Left lobe of liver (tissue), 2 donors: ENCODE data around the gene CFAP92. TPM values are rescaled to one million over a fixed set of nuclear protein-coding genes. Genes with fewer than 3 reads are reported as not detected.
A peak's percentile ranks its signal among the peaks of the same experiment; 100 is the strongest.
"Not testable (repeated sequence)": the region's sequence is repeated elsewhere in the genome, so short reads cannot be mapped to it uniquely, and the experiment has no call there.

Source experiments
- ATAC-seq: fragments of 200-7000 bp; cut with Tn5 transposase; one replicate; pipeline ENCODE4 v1.9.1; 2020; ENCODE audit warnings: mild to moderate bottlenecking, moderate library complexity
- DNase-seq: peaks from one replicate; pipeline ENCODE4 v3.0.0-alpha.2; 2020; ENCODE audit warnings: low spot score
- total RNA-seq: library from RNA; stranded (reverse); gene quantifications from one replicate; pipeline ENCODE4 v1.2.1, GENCODE V29; 2021
- donor health status: DM: no; HTN: no; CAD: no; lungs with moderate emphysema.
- donor health status: DM: no; HTN: yes; CAD: no.

Gene CFAP92
- total RNA-seq, 1 donor from 2014 or later, result not detected

DNA sequence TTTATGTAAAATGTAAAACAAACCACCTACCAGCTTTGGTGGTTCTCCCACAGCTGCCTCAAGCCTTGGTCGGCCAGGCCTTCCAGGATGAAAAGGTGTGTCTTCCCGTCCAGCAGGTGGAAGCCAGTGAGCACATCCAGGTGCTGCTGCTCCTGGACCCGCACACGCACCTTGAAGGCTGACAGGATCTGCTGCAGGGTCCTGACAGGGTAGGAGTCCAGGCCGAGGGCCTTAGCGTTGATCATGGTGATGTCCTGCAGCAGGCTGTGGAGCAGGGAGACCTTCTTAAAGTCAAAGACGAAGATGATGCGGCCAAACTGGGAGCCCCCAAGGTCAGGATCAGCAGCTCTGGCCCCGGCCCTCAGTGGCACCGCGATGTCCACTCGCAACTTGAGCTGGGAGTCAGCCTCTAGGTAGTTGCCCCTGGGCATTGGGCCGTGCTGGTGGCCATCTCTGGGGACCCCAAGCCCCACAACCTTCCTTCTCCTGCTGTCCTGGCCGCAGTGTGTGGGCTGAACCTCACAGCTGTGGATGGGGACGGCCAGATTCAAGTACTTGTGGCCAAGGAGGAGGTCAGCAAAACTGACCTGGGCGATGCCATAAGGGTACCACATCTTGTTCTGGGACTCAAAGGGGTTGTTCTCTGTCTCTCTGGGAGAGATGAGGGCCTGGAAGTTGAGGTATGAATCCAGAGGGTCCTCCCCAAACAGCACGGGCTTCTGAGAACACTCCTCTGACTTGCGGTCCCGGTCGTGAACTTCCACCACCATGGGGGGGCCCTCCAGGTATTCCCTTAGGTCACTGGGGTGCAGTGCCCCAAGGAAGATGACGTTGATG is 48.6 kb downstream of the CFAP92 start:
- ATAC-seq (no peak), DNase-seq (no peak)

DNA sequence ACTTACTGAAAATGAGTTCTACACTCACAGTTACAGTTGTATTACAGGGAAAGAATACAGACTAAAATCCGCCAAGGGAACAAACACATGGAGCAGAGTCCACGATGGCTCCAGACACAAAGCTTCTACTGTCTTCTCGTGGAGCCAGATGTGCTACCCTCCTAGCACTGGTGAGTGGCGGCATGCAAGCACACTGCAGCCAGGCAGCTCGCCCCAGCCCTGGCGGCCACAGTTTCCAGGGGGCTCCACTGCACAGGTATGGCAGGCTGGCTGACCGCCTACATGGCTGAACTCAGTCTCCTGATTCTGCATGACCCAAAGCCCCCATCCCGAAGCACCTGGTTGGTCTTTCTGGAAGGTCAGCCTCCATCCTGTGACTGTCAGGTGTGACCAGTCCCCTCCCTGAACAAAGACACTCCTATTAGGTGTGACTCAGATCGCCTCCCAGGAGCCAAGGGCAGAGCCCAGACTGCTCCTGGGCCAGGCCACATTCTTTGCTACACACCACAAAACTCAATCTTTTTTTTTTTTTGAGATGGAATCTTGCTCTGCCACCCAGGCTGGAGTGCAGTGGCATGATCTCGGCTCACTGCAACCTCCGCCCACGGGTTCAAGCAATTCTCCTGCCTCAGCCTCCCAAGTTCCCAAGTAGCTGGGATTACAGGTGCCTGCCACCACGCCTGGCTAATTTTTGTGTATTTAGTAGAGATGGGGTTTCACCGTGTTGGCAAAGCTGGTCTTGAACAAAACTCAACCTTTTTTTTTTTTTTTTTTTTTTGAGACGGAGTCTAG is 51.5 kb downstream of the CFAP92 start:
- no peak for DNase-seq
- no peak for ATAC-seq

DNA sequence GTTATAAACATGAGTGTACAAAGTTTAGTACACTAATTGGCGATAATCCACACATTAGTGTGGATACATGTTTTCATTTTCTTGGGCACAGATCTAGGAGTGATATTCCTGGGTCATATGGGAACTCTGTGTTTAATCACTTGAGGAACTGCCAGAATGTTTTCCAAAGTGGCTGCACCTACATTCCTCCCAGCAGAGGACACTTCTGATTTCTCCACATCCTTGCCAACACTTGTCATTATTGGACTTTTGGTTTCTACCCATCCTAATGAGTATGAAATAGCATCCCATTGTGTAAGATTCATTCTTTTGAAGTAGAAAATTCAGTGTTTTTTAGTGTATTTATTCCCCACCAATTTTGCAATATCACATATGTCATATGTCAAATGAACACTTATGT is 53.6 kb downstream of the CFAP92 start:
- DNase-seq, result no peak
- no peak for ATAC-seq

GRCh38 chr3:128936341-128936740 is 57.5 kb downstream of the CFAP92 start:
- ATAC-seq (no peak), DNase-seq (peak; percentile 15)

GRCh38 chr3:128935922-128936321 is 58.0 kb downstream of the CFAP92 start:
- ATAC-seq, result no peak
- peak; percentile 11 for DNase-seq

DNA sequence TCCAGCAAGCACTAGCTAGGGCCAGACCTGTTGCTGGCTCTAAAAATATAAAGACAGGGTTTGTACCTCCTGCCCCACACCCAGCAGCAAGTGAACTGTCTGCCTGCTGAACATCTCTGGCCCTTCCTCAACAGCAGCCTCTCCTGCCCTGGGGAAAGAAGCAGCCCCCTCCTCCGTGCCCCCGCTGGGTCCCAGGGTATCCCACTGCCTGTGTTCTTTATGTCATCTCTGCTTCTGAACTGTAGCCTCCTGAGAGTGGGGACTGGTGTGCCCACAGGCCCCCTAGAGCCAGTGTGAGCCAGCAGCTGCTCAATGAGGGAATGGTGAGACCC is 60.0 kb downstream of the CFAP92 start:
- ATAC-seq, result no peak
- peak; percentile 19 for DNase-seq

DNA sequence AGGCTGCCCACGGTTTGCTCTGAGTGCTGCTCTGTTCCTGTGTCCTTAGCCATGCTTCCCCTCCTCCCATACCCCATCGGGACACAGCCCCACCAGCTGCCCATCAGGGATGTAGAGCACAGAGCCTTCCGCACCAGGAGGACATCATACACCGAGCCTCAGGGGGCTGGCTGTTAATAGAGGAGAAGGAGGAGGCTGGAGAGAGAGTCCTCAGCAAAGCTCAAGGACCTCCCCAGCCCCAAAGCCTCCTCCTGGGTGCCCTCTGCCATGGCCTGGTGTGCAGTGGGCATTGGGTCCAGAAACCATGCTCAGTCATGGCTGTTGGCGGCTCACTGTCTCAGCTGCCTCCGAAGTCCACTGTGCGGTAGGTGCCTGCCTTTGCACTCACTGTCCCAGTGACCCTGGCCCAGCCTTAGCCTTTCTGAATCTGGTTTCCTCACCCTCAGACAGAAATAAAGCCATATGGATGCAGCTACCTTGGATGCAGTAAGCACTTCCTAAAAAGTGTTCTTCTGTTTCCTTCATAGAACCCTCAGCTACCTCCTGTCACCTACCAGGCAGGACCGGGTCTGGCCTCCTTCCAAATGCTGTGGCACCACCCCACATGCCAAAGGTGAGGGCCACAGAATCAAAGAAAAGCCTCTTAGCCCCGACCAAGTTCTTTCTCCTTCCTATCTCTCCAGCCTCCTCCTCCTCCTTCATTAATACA is 60.5 kb downstream of the CFAP92 start:
- DNase-seq (peak; percentile 31), ATAC-seq (no peak)

DNA sequence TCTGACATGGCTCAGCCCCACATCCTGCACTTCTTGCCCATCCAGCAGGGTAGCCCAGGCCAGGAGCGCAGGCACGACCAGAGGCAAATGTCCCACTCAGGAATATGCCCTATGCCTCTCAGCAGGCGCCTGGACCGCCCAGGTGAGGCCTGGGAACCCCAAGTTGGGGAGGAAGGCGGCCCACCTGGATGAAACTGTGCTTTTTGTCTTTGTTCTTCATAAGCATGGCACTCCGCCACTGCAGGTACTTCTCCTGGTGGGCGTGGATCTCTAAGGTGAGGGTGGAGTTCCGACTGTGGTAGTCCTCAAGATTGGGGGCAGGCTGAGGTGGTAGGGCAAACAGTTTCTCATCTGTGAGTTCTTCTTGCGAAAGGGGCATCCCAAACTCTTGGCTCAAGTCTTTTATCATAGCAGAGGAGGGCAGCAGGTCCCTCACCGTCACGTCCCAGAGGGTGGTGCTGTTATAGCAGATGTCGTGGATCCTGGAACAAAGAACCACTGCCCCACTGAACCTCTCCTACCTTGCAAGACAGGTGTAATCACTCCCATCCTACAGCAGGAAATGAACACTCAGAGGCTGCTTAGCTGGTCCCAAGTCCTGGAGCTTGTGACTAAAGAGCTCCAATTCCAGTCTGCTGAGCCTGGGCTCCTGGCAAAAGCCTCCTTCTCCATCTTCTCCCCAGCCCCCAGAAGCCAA is 61.2 kb downstream of the CFAP92 start:
- DNase-seq (peak; percentile 32), ATAC-seq (no peak)

DNA sequence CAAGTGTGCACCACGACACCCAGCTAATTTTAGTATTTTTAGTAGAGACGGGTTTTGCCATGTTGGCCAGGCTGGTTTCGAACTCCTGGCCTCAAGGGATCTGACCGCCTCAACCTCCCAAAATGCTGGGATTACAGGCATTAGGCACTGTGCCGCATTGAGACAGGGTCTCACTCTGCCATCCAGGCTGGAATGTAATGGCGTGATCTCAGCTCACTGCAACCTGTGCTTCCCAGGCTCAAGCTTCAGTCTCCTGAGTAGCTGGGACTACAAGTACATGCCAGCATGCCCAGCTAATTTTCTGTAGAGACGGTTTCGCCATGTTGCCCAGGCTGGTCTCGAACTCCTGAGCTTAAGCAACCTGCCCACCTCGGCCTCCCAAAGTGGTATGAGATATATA is 62.8 kb downstream of the CFAP92 start:
- DNase-seq (peak; percentile 21), ATAC-seq (no peak)

DNA sequence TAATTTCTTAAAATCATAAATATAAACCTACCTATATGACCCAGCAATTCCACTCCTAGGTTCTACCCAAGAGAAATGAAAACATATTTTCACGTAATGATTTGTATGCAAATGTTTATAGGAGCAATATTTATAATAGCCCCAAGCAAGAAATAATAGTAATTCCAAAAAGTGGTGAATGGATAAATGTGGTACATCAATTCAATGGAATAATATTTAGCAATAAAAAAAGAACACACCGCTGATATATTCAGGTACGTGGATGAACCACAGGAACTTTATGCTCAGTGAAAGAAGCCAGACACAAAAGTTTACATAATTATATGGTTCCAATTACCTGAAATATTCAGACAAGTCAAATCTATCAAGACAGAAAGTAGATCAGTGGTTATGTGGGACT is 64.5 kb downstream of the CFAP92 start:
- ATAC-seq, result no peak

GRCh38 chr3:128923986-128924385 is 69.9 kb downstream of the CFAP92 start:
- peak; percentile 29 for DNase-seq
- ATAC-seq, result not testable (repeated sequence)

More for the DNA sequence above, 64.5 kb downstream of the CFAP92 start:
- DNase-seq, result no peak

DNA sequence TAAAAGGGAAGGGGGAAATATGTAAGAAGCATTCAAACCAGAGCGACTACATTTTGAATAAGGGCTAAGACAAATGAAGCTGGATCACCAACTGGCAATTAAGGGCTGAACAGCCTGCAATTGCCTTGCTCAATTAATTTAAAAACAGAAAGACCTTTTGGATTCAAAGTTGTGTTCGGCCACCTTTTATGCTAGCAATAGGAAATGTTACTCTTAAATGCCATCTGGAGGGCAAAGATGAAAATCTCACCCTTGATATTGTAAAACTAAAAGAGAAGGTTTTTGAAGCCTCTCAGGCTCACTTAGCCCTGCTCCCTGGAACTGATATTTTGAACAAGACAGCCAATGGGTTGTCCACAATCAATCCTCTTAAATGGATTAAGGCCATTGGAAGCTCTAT is 70.3 kb downstream of the CFAP92 start:
- DNase-seq (no peak), ATAC-seq (peak; percentile 57)

- ATAC-seq, result no peak
Measured at GRCh38 chr3:128922804-128923459, 70.9 kb downstream of the CFAP92 start.

GRCh38 chr3:128919988-128920387 is 73.9 kb downstream of the CFAP92 start:
- ATAC-seq (no peak), DNase-seq (no peak)

More at GRCh38 chr3:128922804-128923459, 70.9 kb downstream of the CFAP92 start:
- peak; percentile 23 for DNase-seq

DNA sequence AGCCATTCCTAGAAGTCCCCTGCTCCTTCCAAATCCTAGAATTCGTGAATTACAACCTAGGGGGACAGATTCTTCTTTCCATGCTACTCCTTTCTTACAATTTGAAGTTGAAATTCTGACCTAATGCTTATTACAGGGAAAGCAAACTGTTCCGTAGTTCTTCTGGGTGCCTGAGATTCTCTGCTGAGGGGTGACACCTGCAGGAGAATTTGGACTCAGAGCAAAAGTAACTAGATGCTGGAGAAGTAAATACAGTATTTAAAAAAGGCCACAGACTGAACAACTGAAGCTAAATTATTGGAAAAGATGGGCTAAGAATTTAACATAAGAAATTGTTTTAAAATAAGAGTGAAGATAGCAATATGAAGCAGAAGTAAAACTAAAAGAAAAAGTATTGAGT is 76.6 kb downstream of the CFAP92 start:
- no peak for DNase-seq
- peak; percentile 42 for ATAC-seq

- ATAC-seq (peak; percentile 60), DNase-seq (no peak)
Measured at GRCh38 chr3:128914966-128915645, 78.8 kb downstream of the CFAP92 start.

GRCh38 chr3:128911911-128912310 is 82.0 kb downstream of the CFAP92 start:
- ATAC-seq (no peak), DNase-seq (no peak)

- no peak for ATAC-seq
- no peak for DNase-seq
Measured at GRCh38 chr3:128910006-128910405, 83.9 kb downstream of the CFAP92 start.

GRCh38 chr3:128908951-128909350 is 84.9 kb downstream of the CFAP92 start:
- no peak for DNase-seq
- ATAC-seq, result no peak
